HepG2 (cell line): ENCODE measurements around the gene CIDEA. TPM values are rescaled to one million over a fixed set of nuclear protein-coding genes. Genes with fewer than 3 reads are reported as not detected.

Source experiments
- ATAC-seq: fragments of 200-7000 bp; cut with Tn5 transposase; 3 replicates; pipeline ENCODE4 v1.9.1; 2020; ENCODE audit warnings: mild to moderate bottlenecking, moderate library complexity
- BruUV-seq: library from RNA; stranded (reverse); fragments of 400-500 nt; replicated peaks from 2 replicates; lab custom pipeline; 2021; lab: Mats Ljungman, UMichigan
- CTCF ChIA-PET: fragments of 300-600 bp; formaldehyde crosslinking; extraction: SDS; loops from one replicate; lab custom pipeline; 2021; ENCODE audit warnings: low total read pairs, inconsistent platforms, low intra/inter-chr PET ratio; lab: Yijun Ruan, JAX
- POLR2A ChIA-PET: fragments of 350-600 bp; sonication (Branson Sonifier 250); formaldehyde crosslinking; loops from one replicate; lab custom pipeline; 2020; ENCODE audit warnings: antibody characterized with exemption, inconsistent platforms; lab: Yijun Ruan, JAX
- DNase-seq: peaks from one replicate; pipeline ENCODE4 v3.0.0-alpha.2; 2015; ENCODE audit warnings: low spot score
- FAIRE-seq: peaks from 3 replicates; lab custom pipeline; 2011; peaks lifted over from hg19 to GRCh38; lab: Jason Lieb, UNC
- H2AFZ ChIP-seq: one replicate; pipeline ENCODE4 v1.6.1; 2011; ENCODE audit warnings: low read length, inconsistent platforms
- H3K27ac ChIP-seq: fragments of 300-600 bp; 3 replicates; pipeline ENCODE4 v1.8.0; 2011; ENCODE audit warnings: mixed run types, mild to moderate bottlenecking, mixed read lengths, low read length, inconsistent platforms; ENCODE audit not compliant: insufficient read depth; ENCODE audit errors: extremely low read length
- H3K27me3 ChIP-seq, 2 experiments: fragments of 200-600 bp in 1 of 2; 2 replicates in 1 of 2; 3 replicates in 1 of 2; pipeline versions ENCODE4 v1.6.0 to v1.8.0; 2011; ENCODE audit warnings: low read length in 2 of 2, mild to moderate bottlenecking in 2 of 2, moderate library complexity in 2 of 2, inconsistent platforms in 1 of 2; ENCODE audit not compliant: insufficient read depth in 2 of 2, control insufficient read depth in 1 of 2
- H3K36me3 ChIP-seq, 2 experiments: fragments of 200-600 bp in 1 of 2; replicated peaks in 1 of 2; 2 replicates in 1 of 2; 3 replicates in 1 of 2; pipeline versions ENCODE4 v1.5.1 to v1.8.0; 2011; ENCODE audit warnings: low read length in 2 of 2, inconsistent platforms in 1 of 2; ENCODE audit not compliant: insufficient read depth in 2 of 2, control insufficient read depth in 1 of 2
- H3K4me1 ChIP-seq: 2 replicates; pipeline ENCODE4 v1.5.1; 2012; ENCODE audit warnings: low read length, inconsistent platforms; ENCODE audit not compliant: insufficient read depth
- H3K4me2 ChIP-seq: 2 replicates; pipeline ENCODE4 v1.6.0; 2011; ENCODE audit warnings: low read depth, low read length, inconsistent platforms
- H3K4me3 ChIP-seq, 3 experiments: fragments of 200-600 bp in 1 of 3; sonication (generic), shearing (Covaris generic) in 1 of 3; replicated peaks in 1 of 3; 2 replicates each; pipeline ENCODE4 v1.5.1; 2011 to 2016; ENCODE audit warnings: low read length in 3 of 3, inconsistent platforms in 2 of 3, low read depth in 2 of 3, mild to moderate bottlenecking in 2 of 3, control low read depth in 1 of 3, mixed read lengths in 1 of 3; ENCODE audit not compliant: insufficient read depth in 1 of 3
- H3K79me2 ChIP-seq: one replicate; pipeline ENCODE4 v1.6.1; 2011; ENCODE audit warnings: low read length, inconsistent platforms; ENCODE audit not compliant: insufficient read depth
- H3K9ac ChIP-seq: 2 replicates; pipeline ENCODE4 v1.6.0; 2011; ENCODE audit warnings: mild to moderate bottlenecking, low read depth, low read length, inconsistent platforms; ENCODE audit not compliant: insufficient read depth
- H3K9me3 ChIP-seq: 2 replicates; pipeline ENCODE4 v1.5.1; 2012; ENCODE audit warnings: mild to moderate bottlenecking, low read length
- H4K20me1 ChIP-seq: 2 replicates; pipeline ENCODE4 v1.6.0; 2011; ENCODE audit warnings: inconsistent platforms, mild to moderate bottlenecking, low read length, moderate library complexity; ENCODE audit not compliant: insufficient read depth
- ARHGAP35 ChIP-seq: sonication (generic); formaldehyde crosslinking; IDR thresholded peaks from 2 replicates; pipeline ENCODE4 v1.9.0; 2022; ENCODE audit warnings: mild to moderate bottlenecking, inconsistent platforms, moderate library complexity, missing genetic modification reagents, borderline replicate concordance
- CAMTA2 ChIP-seq: sonication (generic); formaldehyde crosslinking; IDR thresholded peaks from 2 replicates; pipeline ENCODE4 v1.4.0; 2020; ENCODE audit warnings: mild to moderate bottlenecking, missing genetic modification reagents, borderline replicate concordance
- CREB1 ChIP-seq, 2 experiments: fragments of 450-650 bp in 1 of 2; IDR thresholded peaks; 2 replicates each; pipeline ENCODE4 v1.6.1; 2016 to 2017; ENCODE audit warnings: control low read depth in 1 of 2, mild to moderate bottlenecking in 1 of 2, missing compliant biosample characterization in 1 of 2, missing genetic modification characterization in 1 of 2
- ELF3 ChIP-seq: IDR thresholded peaks from 2 replicates; pipeline ENCODE4 v1.6.1; 2016; ENCODE audit warnings: missing genetic modification reagents, missing compliant biosample characterization
- HNRNPH1 ChIP-seq: fragments of 200-400 bp; formaldehyde crosslinking; optimal IDR thresholded peaks from 2 replicates; pipeline ENCODE3; 2017; ENCODE audit warnings: mild to moderate bottlenecking, low read depth, low read length
- KLF13 ChIP-seq: sonication (generic); formaldehyde crosslinking; IDR thresholded peaks from 2 replicates; pipeline ENCODE4 v1.4.0; 2020; ENCODE audit warnings: mild to moderate bottlenecking, missing genetic modification reagents
- MLLT10 ChIP-seq: sonication (generic); formaldehyde crosslinking; IDR thresholded peaks from 2 replicates; pipeline ENCODE4 v1.4.0; 2020; ENCODE audit warnings: missing genetic modification reagents
- STAG1 ChIP-seq: sonication (generic); formaldehyde crosslinking; IDR thresholded peaks from 2 replicates; pipeline ENCODE4 v1.4.0; 2020; ENCODE audit warnings: missing genetic modification reagents
- THAP7 ChIP-seq: sonication (generic); formaldehyde crosslinking; IDR thresholded peaks from 2 replicates; pipeline ENCODE4 v1.8.1; 2023; ENCODE audit warnings: mild to moderate bottlenecking, missing genetic modification reagents
- WIZ ChIP-seq: sonication (generic); formaldehyde crosslinking; IDR thresholded peaks from 2 replicates; pipeline ENCODE4 v1.5.1; 2020; ENCODE audit warnings: mild to moderate bottlenecking, missing genetic modification reagents
- ZBTB20 ChIP-seq: sonication (generic); formaldehyde crosslinking; IDR thresholded peaks from 2 replicates; pipeline ENCODE4 v1.8.1; 2023; ENCODE audit warnings: missing genetic modification reagents, low read depth, mild to moderate bottlenecking, borderline replicate concordance
- ZC3H13 ChIP-seq: sonication (generic); formaldehyde crosslinking; IDR thresholded peaks from 2 replicates; pipeline ENCODE4 v1.8.1; 2023; ENCODE audit warnings: mild to moderate bottlenecking, missing genetic modification reagents, moderate library complexity
- ZFAT ChIP-seq: sonication (generic); formaldehyde crosslinking; conservative IDR thresholded peaks from 2 replicates; pipeline ENCODE4 v1.8.1; 2023; ENCODE audit warnings: missing genetic modification reagents, inconsistent platforms
- ZNF570 ChIP-seq: sonication (generic); formaldehyde crosslinking; IDR thresholded peaks from 2 replicates; pipeline ENCODE4 v1.4.0; 2020; ENCODE audit warnings: mild to moderate bottlenecking, missing genetic modification reagents, borderline replicate concordance
- ZNF589 ChIP-seq: sonication (generic); formaldehyde crosslinking; conservative IDR thresholded peaks from 2 replicates; pipeline ENCODE4 v1.8.0; 2022; ENCODE audit warnings: mild to moderate bottlenecking, moderate library complexity, missing genetic modification reagents
- ZNF724P ChIP-seq: sonication (generic); formaldehyde crosslinking; IDR thresholded peaks from 2 replicates; pipeline ENCODE4 v1.8.0; 2022; ENCODE audit warnings: missing genetic modification reagents, borderline replicate concordance
- WGBS: methylation state at CpG from one replicate; pipeline ENCODE4 v1.1.6; 2017; ENCODE audit warnings: low lambda C conversion rate; 5-methylcytosine and 5-hydroxymethylcytosine counted together
- in situ Hi-C: cut with HindIII; loops from 2 replicates; pipeline ENCODE4 v1.10.0; 2017; ENCODE audit warnings: low pct_unique_long_range_greater_than_20kb; ENCODE audit not compliant: extremely low pct_ligation_motif_present
- intact Hi-C: fragments of 100-400 bp; cut with micrococcal nuclease; formaldehyde crosslinking; loops from one replicate; pipeline ENCODE4 v1.10.0; 2022; ENCODE audit not compliant: unreplicated experiment
- polyA plus RNA-seq, 8 experiments: library from polyadenylated mRNA; depleted of rRNA in 3 of 8; stranded (reverse) in 7 of 8; unstranded in 1 of 8; fragments of >200 nt; fragmentation: Illumina TruSeq in 4 of 8; extraction: Trizol in 4 of 8; gene quantifications; 2 replicates each; pipeline versions ENCODE4 v1.2.1 to v1.2.3, GENCODE V29; 2011 to 2016; ENCODE audit warnings: low read depth in 4 of 8, missing spikeins in 1 of 8, mixed read lengths in 1 of 8; ENCODE audit not compliant: insufficient read depth in 1 of 8
- total RNA-seq, 5 experiments: library from RNA; depleted of rRNA; stranded (reverse); fragments of >200 nt; fragmentation: Illumina TruSeq; extraction: Trizol; gene quantifications; 2 replicates each; pipeline ENCODE4 v1.2.3, GENCODE V29; 2016; ENCODE audit warnings: low read depth in 1 of 5
- TF ChIP-seq, protein P1 (sequence below): sonication (generic); formaldehyde crosslinking; IDR thresholded peaks from 2 replicates; pipeline ENCODE4 v1.5.0; 2020; ENCODE audit warnings: mild to moderate bottlenecking, missing genetic modification reagents

CIDEA gene
- total and polyA plus RNA-seq, 2 of the 13 experiments (the other 11 are each of a cell fraction or from before 2014, with no cell fraction given), result not detected

DNA sequence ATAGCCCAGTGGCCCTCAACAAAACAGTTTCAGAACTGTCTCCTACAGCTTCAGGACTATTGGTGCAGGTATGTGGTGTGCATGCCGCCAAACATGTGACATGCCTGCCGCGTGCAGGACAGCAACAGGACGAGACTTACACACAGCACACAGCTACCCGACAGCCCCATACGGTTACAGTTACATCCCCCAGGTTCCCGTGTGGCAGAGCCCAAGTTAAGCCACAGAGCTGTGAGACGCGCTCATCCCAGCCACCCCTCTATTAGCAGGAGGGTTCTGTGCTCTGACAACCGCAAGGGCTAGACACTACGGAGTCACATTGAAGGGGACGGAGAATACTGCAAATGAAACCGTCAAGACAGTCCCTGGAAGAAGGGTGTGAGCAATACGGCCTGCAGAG is 37.5 kb downstream of the CIDEA start (continued):
- TF ChIP-seq, protein P1, sequence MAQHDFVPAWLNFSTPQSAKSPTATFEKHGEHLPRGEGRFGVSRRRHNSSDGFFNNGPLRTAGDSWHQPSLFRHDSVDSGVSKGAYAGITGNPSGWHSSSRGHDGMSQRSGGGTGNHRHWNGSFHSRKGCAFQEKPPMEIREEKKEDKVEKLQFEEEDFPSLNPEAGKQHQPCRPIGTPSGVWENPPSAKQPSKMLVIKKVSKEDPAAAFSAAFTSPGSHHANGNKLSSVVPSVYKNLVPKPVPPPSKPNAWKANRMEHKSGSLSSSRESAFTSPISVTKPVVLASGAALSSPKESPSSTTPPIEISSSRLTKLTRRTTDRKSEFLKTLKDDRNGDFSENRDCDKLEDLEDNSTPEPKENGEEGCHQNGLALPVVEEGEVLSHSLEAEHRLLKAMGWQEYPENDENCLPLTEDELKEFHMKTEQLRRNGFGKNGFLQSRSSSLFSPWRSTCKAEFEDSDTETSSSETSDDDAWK (CRISPR knock-in tag), result no peak
- no peak for TF ChIP-seq THAP7 (CRISPR knock-in tag)
- no peak for TF ChIP-seq KLF13 (CRISPR knock-in tag)
- no peak for TF ChIP-seq ZFAT (CRISPR knock-in tag)
- TF ChIP-seq ARHGAP35 (CRISPR knock-in tag), result no peak

GRCh38 chr18:12293831-12294230 is 39.7 kb downstream of the CIDEA start:
- in situ Hi-C loops (no loop called here), intact Hi-C loops (no loop called here)
- H2AFZ ChIP-seq, result no peak overlapping the region
- ChIA-PET POLR2A (no interaction called here), CTCF (no interaction called here)
- H3K9ac ChIP-seq, result no peak overlapping the region
- no peaks in the 10 kb centered on the region for H3K9me3 ChIP-seq
- H3K36me3 ChIP-seq, result no peaks in the 10 kb centered on the region
- FAIRE-seq (no peak), DNase-seq (no peak), ATAC-seq (no peak)
- peaks cover 4 to 27% of the 10 kb centered on the region in 2 experiments; a peak in 4 of 5 replicates for H3K27me3 ChIP-seq
- H3K79me2 ChIP-seq, result no peaks in the 10 kb centered on the region
- no peak overlapping the region for H3K4me3 ChIP-seq
- BruUV-seq, result no TSS peak
- TF ChIP-seq ZNF589 (CRISPR knock-in tag) (no peak), ZNF570 (CRISPR knock-in tag) (no peak), STAG1 (no peak), CAMTA2 (CRISPR knock-in tag) (no peak), CREB1 (IDR thresholded peaks at IDR 0.05) (no peak), CREB1 (CRISPR knock-in tag; IDR thresholded peaks at IDR 0.05) (no peak), ZNF724P (no peak), ZC3H13 (CRISPR knock-in tag) (no peak), HNRNPH1 (no peak), MLLT10 (CRISPR knock-in tag) (no peak), ZBTB20 (CRISPR knock-in tag) (no peak), WIZ (CRISPR knock-in tag) (no peak), ELF3 (no peak)
- TF ChIP-seq, all 625 proteins: peak for 0
- Histone ChIP-seq H3K4me1 (peaks cover 20% of the 10 kb centered on the region), H3K27ac (no peak overlapping the region), H4K20me1 (no peaks in the 10 kb centered on the region), H3K4me2 (no peak overlapping the region)
- WGBS, result 1% methylated on average over 5 of the region's 11 CpGs
